IMR-90 (cell line): ENCODE measurements around the gene SPATA9.
"Not testable (repeated sequence)": the region's sequence is repeated elsewhere in the genome, so short reads cannot be mapped to it uniquely, and the experiment has no call there.

Experiments
- BHLHE40 ChIP-seq: fragments of 150-350 bp; IDR thresholded peaks from 2 replicates; pipeline ENCODE4 v1.6.1; 2016; ENCODE audit warnings: mild to moderate bottlenecking, low read depth, low read length
- CEBPB ChIP-seq: IDR thresholded peaks from 2 replicates; pipeline ENCODE4 v1.6.1; 2012; ENCODE audit warnings: low read depth, low read length, improper control_type of control experiment
- CTCF ChIP-seq: conservative IDR thresholded peaks from 2 replicates; pipeline ENCODE4 v1.5.1; 2012; ENCODE audit warnings: mild to moderate bottlenecking, low read depth, low read length, improper control_type of control experiment
- ELK1 ChIP-seq: fragments of 150-350 bp; IDR thresholded peaks from 2 replicates; pipeline ENCODE4 v1.6.1; 2016; ENCODE audit warnings: low read depth, mild to moderate bottlenecking, low read length, moderate library complexity, borderline replicate concordance
- FOS ChIP-seq: fragments of 150-350 bp; IDR thresholded peaks from 2 replicates; pipeline ENCODE4 v1.6.1; 2016; ENCODE audit warnings: low read depth, low read length
- MAFK ChIP-seq: IDR thresholded peaks from 2 replicates; pipeline ENCODE4 v1.6.1; 2012; ENCODE audit warnings: low read depth, low read length, improper control_type of control experiment
- MAZ ChIP-seq: IDR thresholded peaks from 2 replicates; pipeline ENCODE4 v1.6.1; 2012; ENCODE audit warnings: low read depth, mild to moderate bottlenecking, low read length, improper control_type of control experiment, moderate library complexity, borderline replicate concordance
- MXI1 ChIP-seq: IDR thresholded peaks from 2 replicates; pipeline ENCODE4 v1.6.1; 2012; ENCODE audit warnings: low read depth, mild to moderate bottlenecking, low read length, moderate library complexity, borderline replicate concordance
- POLR2A ChIP-seq: IDR thresholded peaks from 2 replicates; pipeline ENCODE4 v1.6.1; 2012; ENCODE audit warnings: mild to moderate bottlenecking, low read depth, low read length
- RAD21 ChIP-seq: IDR thresholded peaks from 2 replicates; pipeline ENCODE4 v1.6.1; 2012; ENCODE audit warnings: low read length, improper control_type of control experiment
- RCOR1 ChIP-seq: IDR thresholded peaks from 2 replicates; pipeline ENCODE4 v1.6.1; 2012; ENCODE audit warnings: mild to moderate bottlenecking, low read length, improper control_type of control experiment; ENCODE audit not compliant: insufficient replicate concordance
- RFX5 ChIP-seq: IDR thresholded peaks from 2 replicates; pipeline ENCODE4 v1.8.0; 2012; ENCODE audit warnings: low read depth, mild to moderate bottlenecking, low read length, moderate library complexity
- TF ChIP-seq, protein P1 (sequence below): fragments of 150-350 bp; IDR thresholded peaks from 2 replicates; pipeline ENCODE4 v1.6.1; 2017; ENCODE audit warnings: mild to moderate bottlenecking, antibody characterized with exemption, low read length, low read depth

DNA sequence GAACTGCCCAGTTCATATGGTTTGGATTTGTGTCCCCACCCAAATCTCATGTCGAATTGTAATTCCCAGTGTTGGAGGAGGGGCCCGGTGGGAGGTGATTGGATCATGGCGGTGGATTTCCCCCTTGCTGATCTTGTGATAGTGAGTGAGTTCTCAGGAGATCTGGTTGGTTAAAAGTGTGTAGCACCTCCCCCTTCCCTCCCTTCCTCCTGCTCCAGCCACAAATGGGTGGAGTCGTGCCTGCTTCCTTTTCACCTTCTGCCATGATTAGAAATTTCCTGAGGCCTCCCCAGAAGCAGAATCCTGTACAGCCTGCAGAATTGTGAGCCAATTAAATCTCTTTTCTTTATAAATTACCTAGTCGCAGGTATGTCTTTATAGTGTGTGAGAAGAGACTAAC, 23.4 kb upstream of the SPATA9 start:
- not testable (repeated sequence) for TF ChIP-seq CTCF, POLR2A, MXI1, MAFK, RFX5, RCOR1, RAD21, MAZ, FOS, BHLHE40, ELK1, CEBPB
- TF ChIP-seq, protein P1, sequence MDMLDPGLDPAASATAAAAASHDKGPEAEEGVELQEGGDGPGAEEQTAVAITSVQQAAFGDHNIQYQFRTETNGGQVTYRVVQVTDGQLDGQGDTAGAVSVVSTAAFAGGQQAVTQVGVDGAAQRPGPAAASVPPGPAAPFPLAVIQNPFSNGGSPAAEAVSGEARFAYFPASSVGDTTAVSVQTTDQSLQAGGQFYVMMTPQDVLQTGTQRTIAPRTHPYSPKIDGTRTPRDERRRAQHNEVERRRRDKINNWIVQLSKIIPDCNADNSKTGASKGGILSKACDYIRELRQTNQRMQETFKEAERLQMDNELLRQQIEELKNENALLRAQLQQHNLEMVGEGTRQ: not testable (repeated sequence)
